Measurements from ENCODE around the gene CFDP1.
A peak's percentile ranks its signal among the peaks of the same experiment; 100 is the strongest.

The CFDP1 gene

GRCh38 chr16:75423723-75424104 is 9.6 kb downstream of the CFDP1 start:
- no peak overlapping the region for H3K9ac ChIP-seq
- H3K36me3 ChIP-seq: peaks cover 0 to 19% (median 5%) of the 10 kb centered on the region in 11 experiments; a peak in 12 of 22 replicates
- H3K4me2 ChIP-seq: no peak overlapping the region
- peaks cover 0 to 28% (median 2%) of the 10 kb centered on the region in 11 experiments; a peak in 10 of 22 replicates for H4K20me1 ChIP-seq
- no peak for TF ChIP-seq Cebpa-rat (IDR thresholded peaks at IDR 0.05)
- H3K4me1 ChIP-seq: peaks cover 12 to 23% (median 17%) of the 10 kb centered on the region in 10 experiments
- H3K27ac ChIP-seq: no peak overlapping the region
- H3K9me3 ChIP-seq (replicated peaks in 1 of 11): peaks cover 0 to 8% (median 0%) of the 10 kb centered on the region in 11 experiments; a peak in 3 of 22 replicates
- H3K4me3 ChIP-seq: no peak overlapping the region
- H3K27me3 ChIP-seq: no peaks in the 10 kb centered on the region

GRCh38 chr16:75421820-75422126 is 11.5 kb downstream of the CFDP1 start:
- no peak overlapping the region for H3K9ac ChIP-seq
- H3K9me3 ChIP-seq (replicated peaks in 1 of 11): peaks cover 0 to 8% (median 0%) of the 10 kb centered on the region in 11 experiments; a peak in 3 of 22 replicates
- no peaks in the 10 kb centered on the region for H3K27me3 ChIP-seq
- H3K36me3 ChIP-seq: peaks cover 0 to 18% (median 5%) of the 10 kb centered on the region in 11 experiments; a peak in 10 of 22 replicates
- TF ChIP-seq Cebpa-rat (IDR thresholded peaks at IDR 0.05): no peak
- peaks cover 12 to 23% (median 18%) of the 10 kb centered on the region in 10 experiments for H3K4me1 ChIP-seq
- peak overlapping the region; percentile 62 to 82 (median 72); a peak in 17 of 22 replicates for H3K4me2 ChIP-seq
- peaks cover 0 to 35% (median 8%) of the 10 kb centered on the region in 11 experiments; a peak in 12 of 22 replicates for H4K20me1 ChIP-seq
- peak overlapping the region in 8 of 11 experiments; percentile 35 to 60 (median 53); a peak in 13 of 22 replicates for H3K27ac ChIP-seq
- no peak overlapping the region for H3K4me3 ChIP-seq

GRCh38 chr16:75420987-75421819 is 12.1 kb downstream of the CFDP1 start:
- Histone ChIP-seq H3K4me2 (peak overlapping the region; percentile 62 to 82 (median 72)), H3K4me1 (peaks cover 12 to 23% (median 18%) of the 10 kb centered on the region in 10 experiments), H3K9ac (peak overlapping the region in 8 of 11 experiments; percentile 4 to 45 (median 22); a peak in 7 of 22 replicates), H4K20me1 (peaks cover 0 to 36% (median 12%) of the 10 kb centered on the region in 11 experiments; a peak in 12 of 22 replicates), H3K4me3 (peak overlapping the region in 5 of 10 experiments; percentile 8 to 38 (median 29); a peak in 6 of 20 replicates), H3K9me3 (replicated peaks in 1 of 11) (peaks cover 0 to 8% (median 0%) of the 10 kb centered on the region in 11 experiments; a peak in 3 of 22 replicates), H3K27ac (peak overlapping the region in 9 of 11 experiments; percentile 12 to 60 (median 53); a peak in 19 of 22 replicates), H3K27me3 (no peaks in the 10 kb centered on the region), H3K36me3 (peaks cover 0 to 17% (median 5%) of the 10 kb centered on the region in 11 experiments; a peak in 10 of 22 replicates)
- no peak for TF ChIP-seq Cebpa-rat (IDR thresholded peaks at IDR 0.05)

GRCh38 chr16:75416904-75417565 is 16.3 kb downstream of the CFDP1 start:
- H3K36me3 ChIP-seq: peaks cover 15 to 31% (median 22%) of the 10 kb centered on the region in 11 experiments
- H3K4me3 ChIP-seq: no peak overlapping the region
- TF ChIP-seq Cebpa-rat (IDR thresholded peaks at IDR 0.05): no peak
- no peaks in the 10 kb centered on the region for H3K27me3 ChIP-seq
- H3K9me3 ChIP-seq (replicated peaks in 1 of 11): no peaks in the 10 kb centered on the region
- H3K27ac ChIP-seq: no peak overlapping the region
- H3K4me2 ChIP-seq: no peak overlapping the region
- no peak overlapping the region for H3K9ac ChIP-seq
- peaks cover 0 to 57% (median 30%) of the 10 kb centered on the region in 11 experiments; a peak in 13 of 22 replicates for H4K20me1 ChIP-seq
- peaks cover 12 to 21% (median 18%) of the 10 kb centered on the region in 10 experiments for H3K4me1 ChIP-seq

GRCh38 chr16:75415169-75415905 is 18.0 kb downstream of the CFDP1 start:
- Histone ChIP-seq H3K27ac (no peak overlapping the region), H3K9ac (no peak overlapping the region), H3K9me3 (replicated peaks in 1 of 11) (no peaks in the 10 kb centered on the region), H3K27me3 (no peaks in the 10 kb centered on the region), H3K4me2 (0 out of 22 replicates have a peak overlapping the region, but pooled peaks of 1 of the 11 experiments have one; percentile 5), H3K4me1 (peaks cover 0 to 5% (median 3%) of the 10 kb centered on the region in 10 experiments; a peak in 14 of 20 replicates), H4K20me1 (peaks cover 0 to 57% (median 30%) of the 10 kb centered on the region in 11 experiments; a peak in 13 of 22 replicates), H3K36me3 (peaks cover 31 to 48% (median 38%) of the 10 kb centered on the region in 11 experiments), H3K4me3 (no peak overlapping the region)
- no peak for TF ChIP-seq Cebpa-rat (IDR thresholded peaks at IDR 0.05)

- Histone ChIP-seq H3K9me3 (replicated peaks in 1 of 11) (no peaks in the 10 kb centered on the region), H3K9ac (no peak overlapping the region), H3K27ac (no peak overlapping the region), H3K36me3 (peaks cover 43 to 62% (median 51%) of the 10 kb centered on the region in 11 experiments), H3K4me3 (no peak overlapping the region), H3K4me1 (peaks cover 0 to 5% (median 0%) of the 10 kb centered on the region in 10 experiments; a peak in 5 of 20 replicates), H4K20me1 (peaks cover 0 to 57% (median 25%) of the 10 kb centered on the region in 11 experiments; a peak in 13 of 22 replicates), H3K27me3 (no peaks in the 10 kb centered on the region), H3K4me2 (no peak overlapping the region)
- no peak for TF ChIP-seq Cebpa-rat (IDR thresholded peaks at IDR 0.05)
Measured at GRCh38 chr16:75413951-75414350, 19.4 kb downstream of the CFDP1 start.

- Histone ChIP-seq H3K27me3 (no peaks in the 10 kb centered on the region), H3K9me3 (replicated peaks in 1 of 11) (no peaks in the 10 kb centered on the region), H3K4me2 (peak overlapping the region in 3 of 11 experiments; percentile 40 to 57 (median 45); a peak in 4 of 22 replicates), H3K36me3 (peaks cover 52 to 75% (median 63%) of the 10 kb centered on the region in 11 experiments), H3K4me1 (peaks cover 7 to 29% (median 19%) of the 10 kb centered on the region in 10 experiments; a peak in 19 of 20 replicates), H3K4me3 (no peak overlapping the region), H3K27ac (no peak overlapping the region), H3K9ac (no peak overlapping the region), H4K20me1 (peaks cover 0 to 33% (median 6%) of the 10 kb centered on the region in 11 experiments; a peak in 10 of 22 replicates)
- peak in 2 of 11 experiments; percentile 18 to 48; a peak in 1 of 22 replicates for TF ChIP-seq Cebpa-rat (IDR thresholded peaks at IDR 0.05)
Measured at GRCh38 chr16:75406943-75407342, 26.4 kb downstream of the CFDP1 start.

Data from BLaER1 treated with 17β-estradiol and CSF1 and Interleukin-3, amounts not matched to agents 10 nM and 100 nM (cell line).